ENCODE data around the gene LTBP3. TPM values are rescaled to one million over a fixed set of nuclear protein-coding genes. Genes with fewer than 3 reads are reported as not detected.

Gene LTBP3
- total RNA-seq, 1 donor from 2014 or later: 86.4 TPM

DNA sequence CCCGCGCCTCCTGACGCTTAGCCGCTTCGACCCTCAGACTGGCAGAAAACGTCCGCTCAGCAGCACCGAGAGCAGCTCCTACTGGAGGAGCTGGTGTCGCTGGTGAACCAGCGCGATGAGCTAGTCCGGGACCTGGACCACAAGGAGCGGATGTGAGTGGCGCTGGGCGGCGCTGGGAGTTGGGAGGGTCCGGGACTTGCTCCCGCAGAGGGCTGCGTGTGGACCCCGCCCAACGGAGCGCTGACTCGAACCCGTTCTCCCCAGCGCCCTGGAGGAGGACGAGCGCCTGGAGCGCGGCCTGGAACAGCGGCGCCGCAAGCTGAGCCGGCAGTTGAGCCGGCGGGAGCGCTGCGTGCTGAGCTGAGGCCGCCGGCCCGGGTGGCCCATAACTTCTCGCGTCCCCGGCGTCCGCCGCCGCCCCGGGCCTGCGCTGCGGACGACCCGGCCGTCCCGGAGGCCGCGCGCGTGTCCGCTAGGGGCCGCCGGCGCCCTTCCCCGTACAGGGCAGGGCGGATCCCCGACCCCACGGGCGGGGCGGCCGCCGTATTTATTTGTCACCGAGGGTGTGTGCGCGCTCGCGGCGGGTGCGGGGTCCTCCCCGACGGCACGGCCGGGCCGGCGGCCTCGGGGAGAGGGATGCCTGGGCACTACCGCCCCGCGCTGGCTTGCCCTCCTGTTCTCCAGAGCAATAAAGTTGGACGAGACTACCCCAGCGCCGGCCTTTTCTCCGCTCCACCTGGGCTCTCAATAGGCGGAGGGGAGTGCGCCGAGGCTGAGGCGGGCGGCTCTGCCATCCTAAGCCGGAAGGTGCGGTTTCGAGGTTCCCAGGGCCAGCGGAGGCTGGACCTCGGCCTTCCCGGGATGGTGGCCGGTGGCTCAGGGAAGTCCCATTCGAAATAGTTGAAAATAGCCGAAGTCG, 34.0 kb upstream of the LTBP3 start:
- no peaks in the 10 kb centered on the region for H3K27me3 Mint-ChIP-seq (ENCODE audit: low read depth)
- no peak for DNase-seq (ENCODE audit: low spot score)
- no peaks in the 10 kb centered on the region for H3K9me3 Mint-ChIP-seq
- H3K36me3 Mint-ChIP-seq (ENCODE audit: low read depth): peaks cover 47% of the 10 kb centered on the region
- intact Hi-C loops (cut with micrococcal nuclease): no loop called here
- H3K27ac Mint-ChIP-seq: no peak overlapping the region
- peaks cover 34% of the 10 kb centered on the region for H3K4me1 Mint-ChIP-seq (ENCODE audit: low read depth)
- no peak overlapping the region for H3K4me3 Mint-ChIP-seq (ENCODE audit: low read depth)

GRCh38 chr11:65590240-65590738, 32.1 kb upstream of the LTBP3 start:
- DNase-seq (ENCODE audit: low spot score): no peak
- intact Hi-C loops (cut with micrococcal nuclease): no loop called here
- H3K9me3 Mint-ChIP-seq: no peaks in the 10 kb centered on the region
- H3K36me3 Mint-ChIP-seq (ENCODE audit: low read depth): peaks cover 54% of the 10 kb centered on the region
- H3K27ac Mint-ChIP-seq: peak overlapping the region; percentile 35
- H3K4me1 Mint-ChIP-seq (ENCODE audit: low read depth): peaks cover 38% of the 10 kb centered on the region
- H3K27me3 Mint-ChIP-seq (ENCODE audit: low read depth): no peaks in the 10 kb centered on the region
- H3K4me3 Mint-ChIP-seq (ENCODE audit: low read depth): no peak overlapping the region

DNA sequence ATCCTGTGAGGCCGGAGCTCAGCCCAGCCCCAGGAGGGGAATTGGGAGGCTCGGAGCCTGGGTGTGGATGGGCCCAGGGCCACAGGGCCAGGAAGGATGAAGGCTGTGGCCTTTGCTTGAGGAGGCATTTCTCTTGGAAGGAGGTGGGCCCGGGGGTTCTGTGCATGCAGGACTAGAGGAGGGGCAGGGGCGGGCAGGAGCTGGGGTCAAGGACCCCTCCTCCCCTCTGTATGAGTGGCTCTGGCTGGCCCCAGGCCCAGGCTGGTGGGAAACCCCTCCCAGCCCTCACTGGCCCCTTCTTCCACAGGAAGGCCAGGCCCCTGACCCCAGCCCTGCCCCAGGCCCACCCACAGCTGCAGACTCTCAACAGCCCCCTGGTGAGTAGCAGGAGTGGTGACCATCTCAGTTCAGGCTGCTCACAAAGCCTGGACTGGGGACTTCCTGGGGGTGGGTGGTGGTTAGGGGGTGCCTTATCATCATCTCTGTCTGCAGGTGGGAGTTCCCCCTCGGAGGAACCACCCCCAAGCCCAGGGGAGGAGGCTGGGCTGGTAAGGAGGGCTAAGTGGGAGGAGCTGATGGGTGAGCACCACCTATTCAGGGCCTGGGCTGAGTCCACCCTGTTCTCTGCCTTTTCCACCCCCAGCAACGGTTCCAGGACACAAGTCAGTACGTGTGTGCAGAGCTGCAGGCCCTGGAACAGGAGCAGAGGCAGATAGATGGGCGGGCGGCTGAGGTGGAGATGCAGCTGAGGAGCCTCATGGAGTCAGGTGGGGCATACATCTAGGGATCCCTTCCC, 31.5 kb upstream of the LTBP3 start:
- DNase-seq (ENCODE audit: low spot score): no peak
- H3K27me3 Mint-ChIP-seq (ENCODE audit: low read depth): no peaks in the 10 kb centered on the region
- H3K4me1 Mint-ChIP-seq (ENCODE audit: low read depth): peaks cover 34% of the 10 kb centered on the region
- peaks cover 55% of the 10 kb centered on the region for H3K36me3 Mint-ChIP-seq (ENCODE audit: low read depth)
- intact Hi-C loops (cut with micrococcal nuclease): loop anchor here (2.0 kb wide), 2 partner anchors 25 to 49 kb away; partner anchors contain the start of genes MAP3K11 and PCNX3
- H3K9me3 Mint-ChIP-seq: no peaks in the 10 kb centered on the region
- H3K4me3 Mint-ChIP-seq (ENCODE audit: low read depth): no peak overlapping the region
- peak overlapping the region; percentile 93 for H3K27ac Mint-ChIP-seq

DNA sequence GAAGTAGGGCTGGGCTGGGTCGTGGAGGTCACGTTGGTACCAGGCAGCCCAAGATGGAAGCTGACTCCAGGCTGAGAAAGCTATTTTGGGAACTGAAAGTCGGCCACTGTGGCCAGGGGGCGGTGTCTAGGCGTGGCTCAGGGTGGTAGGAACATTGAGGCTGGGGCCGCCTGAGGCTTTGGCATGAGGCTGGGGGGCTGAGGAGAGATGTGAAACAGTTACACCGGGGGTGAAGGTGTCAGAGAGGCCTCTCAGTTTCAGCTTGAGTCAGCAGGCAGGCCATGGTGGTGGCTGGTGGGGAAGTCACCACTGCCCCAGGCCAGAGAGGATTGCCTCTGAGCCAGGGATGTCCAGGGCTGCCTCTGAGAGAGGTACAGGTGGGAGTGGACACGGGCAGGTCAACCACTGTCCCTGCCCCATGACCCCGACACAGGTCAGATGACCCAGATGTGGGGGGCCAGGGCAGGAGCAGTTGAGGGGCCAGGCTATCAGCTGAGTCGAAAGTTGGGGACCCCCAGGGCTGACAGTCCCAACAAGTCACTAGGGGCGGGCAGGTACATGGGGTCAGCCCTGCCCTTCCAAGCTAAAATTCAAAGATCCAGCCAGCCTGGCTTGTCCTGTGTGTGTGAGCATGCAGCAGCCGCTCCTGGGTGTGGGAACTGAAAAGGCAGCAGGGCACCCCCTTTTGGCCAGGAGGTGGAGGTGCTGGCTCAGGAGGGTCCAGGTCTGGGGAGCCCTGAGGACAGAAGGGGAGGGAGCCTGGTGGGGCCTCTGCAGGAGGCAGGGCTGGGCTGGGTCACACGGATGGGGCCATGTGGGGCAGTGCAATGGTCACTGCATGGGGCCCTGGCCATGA, 30.3 kb upstream of the LTBP3 start:
- peak overlapping the region; percentile 93 for H3K27ac Mint-ChIP-seq
- no peaks in the 10 kb centered on the region for H3K9me3 Mint-ChIP-seq
- H3K4me1 Mint-ChIP-seq (ENCODE audit: low read depth): peaks cover 37% of the 10 kb centered on the region
- H3K36me3 Mint-ChIP-seq (ENCODE audit: low read depth): peaks cover 56% of the 10 kb centered on the region
- intact Hi-C loops (cut with micrococcal nuclease): loop anchor here (1.0 to 2.0 kb wide), 3 partner anchors 14 to 48 kb away; partner anchors contain the start of genes MAP3K11 and PCNX3
- H3K27me3 Mint-ChIP-seq (ENCODE audit: low read depth): no peaks in the 10 kb centered on the region
- peak overlapping the region; percentile 69 for H3K4me3 Mint-ChIP-seq (ENCODE audit: low read depth)
- peak; percentile 70 for DNase-seq (ENCODE audit: low spot score)

DNA sequence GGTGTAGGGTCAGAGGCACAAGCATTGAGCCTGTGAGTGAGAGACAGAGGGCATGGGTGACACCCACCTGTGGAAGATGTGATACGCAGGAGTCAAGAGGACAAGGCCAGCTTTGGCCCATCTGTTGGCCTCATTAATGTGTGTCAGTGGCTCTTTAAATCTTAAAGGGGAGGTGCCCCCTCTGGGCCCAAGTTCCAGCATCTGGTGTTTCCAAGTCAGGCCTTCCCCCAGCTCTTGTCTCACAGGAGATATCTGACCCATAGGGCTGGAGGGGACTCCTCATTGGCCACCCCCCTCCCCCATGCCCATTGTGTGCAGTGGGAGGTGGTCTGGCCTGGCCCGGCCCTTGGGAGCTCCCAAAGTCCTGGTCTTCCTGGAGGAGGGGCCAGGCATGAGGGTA, 28.5 kb upstream of the LTBP3 start:
- Mint-ChIP-seq H3K27ac (peak overlapping the region; percentile 25), H3K9me3 (no peaks in the 10 kb centered on the region), H3K36me3 (ENCODE audit: low read depth) (peaks cover 70% of the 10 kb centered on the region)

GRCh38 chr11:65586247-65586630, 28.1 kb upstream of the LTBP3 start:
- no peak for DNase-seq (ENCODE audit: low spot score)
- intact Hi-C loops (cut with micrococcal nuclease): no loop called here
- H3K4me1 Mint-ChIP-seq (ENCODE audit: low read depth): peaks cover 37% of the 10 kb centered on the region
- no peaks in the 10 kb centered on the region for H3K27me3 Mint-ChIP-seq (ENCODE audit: low read depth)
- H3K9me3 Mint-ChIP-seq: no peaks in the 10 kb centered on the region
- H3K4me3 Mint-ChIP-seq (ENCODE audit: low read depth): peak overlapping the region; percentile 17
- H3K27ac Mint-ChIP-seq: peak overlapping the region; percentile 55
- H3K36me3 Mint-ChIP-seq (ENCODE audit: low read depth): peaks cover 72% of the 10 kb centered on the region

More for the DNA sequence above, 28.5 kb upstream of the LTBP3 start:
- peaks cover 37% of the 10 kb centered on the region for H3K4me1 Mint-ChIP-seq (ENCODE audit: low read depth)
- H3K4me3 Mint-ChIP-seq (ENCODE audit: low read depth): peak overlapping the region; percentile 17
- H3K27me3 Mint-ChIP-seq (ENCODE audit: low read depth): no peaks in the 10 kb centered on the region
- intact Hi-C loops (cut with micrococcal nuclease): no loop called here
- DNase-seq (ENCODE audit: low spot score): no peak

DNA sequence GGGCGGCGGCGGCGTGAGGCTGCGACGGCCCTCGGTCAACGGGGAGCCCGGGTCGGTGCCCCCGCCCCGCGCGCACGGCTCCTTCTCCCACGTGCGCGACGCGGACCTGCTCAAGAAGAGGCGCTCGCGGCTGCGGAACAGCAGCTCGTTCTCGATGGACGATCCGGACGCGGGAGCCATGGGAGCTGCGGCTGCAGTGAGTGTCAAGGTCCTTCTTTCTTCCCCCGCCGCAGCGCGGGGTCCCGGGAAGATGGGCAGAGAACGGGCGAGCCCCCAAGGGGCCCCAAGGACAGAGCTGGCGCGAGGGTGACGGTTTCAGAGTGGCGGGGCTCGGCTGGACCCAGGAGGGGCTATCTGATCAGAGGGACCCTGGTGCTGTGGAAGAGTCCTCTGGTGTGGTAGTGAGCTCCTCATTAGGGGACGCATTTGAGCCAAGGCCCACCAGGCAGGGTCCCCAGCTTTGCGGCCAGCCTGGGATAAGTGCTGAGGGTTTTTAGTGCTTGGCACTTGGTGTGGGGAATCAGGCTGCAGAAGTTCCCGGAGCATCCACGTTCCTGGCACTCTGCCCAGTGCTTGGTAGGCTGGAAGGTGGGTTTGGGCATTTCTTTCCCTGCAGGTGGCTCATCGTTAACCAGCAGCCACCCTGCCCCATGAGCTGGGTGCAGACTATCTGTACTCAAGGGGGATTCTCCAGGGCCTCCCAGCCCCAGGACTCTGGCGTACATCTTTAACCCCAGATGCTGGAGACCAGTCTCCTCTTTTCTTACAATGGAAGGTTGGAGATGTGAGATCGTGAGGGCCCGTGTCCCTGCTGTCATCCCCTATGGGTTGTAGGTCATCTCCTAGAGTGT, 27.5 kb upstream of the LTBP3 start:
- H3K27me3 Mint-ChIP-seq (ENCODE audit: low read depth): no peaks in the 10 kb centered on the region
- intact Hi-C loops (cut with micrococcal nuclease): no loop called here
- H3K4me1 Mint-ChIP-seq (ENCODE audit: low read depth): peaks cover 36% of the 10 kb centered on the region
- peak overlapping the region; percentile 55 for H3K27ac Mint-ChIP-seq
- no peak overlapping the region for H3K4me3 Mint-ChIP-seq (ENCODE audit: low read depth)
- DNase-seq (ENCODE audit: low spot score): no peak
- H3K9me3 Mint-ChIP-seq: no peaks in the 10 kb centered on the region
- H3K36me3 Mint-ChIP-seq (ENCODE audit: low read depth): peaks cover 76% of the 10 kb centered on the region

DNA sequence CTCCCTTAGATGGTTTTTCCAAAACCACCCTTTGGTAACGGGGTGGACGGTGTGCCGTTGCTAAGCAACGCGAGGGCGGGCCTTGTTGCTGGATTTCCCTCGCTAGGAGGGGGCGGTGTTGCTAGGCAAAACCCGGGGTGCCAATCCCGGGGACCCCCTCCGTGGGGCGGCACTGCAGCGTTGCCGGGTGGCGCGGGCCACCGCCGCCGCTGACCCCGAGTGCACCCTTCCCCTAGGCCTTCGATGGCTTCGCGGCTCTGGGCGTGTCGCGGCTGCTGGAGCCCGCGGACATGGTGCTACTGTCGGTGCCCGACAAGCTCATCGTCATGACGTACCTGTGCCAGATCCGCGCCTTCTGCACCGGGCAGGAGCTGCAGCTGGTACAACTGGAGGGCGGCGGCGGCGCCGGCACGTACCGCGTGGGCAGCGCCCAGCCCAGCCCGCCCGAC, 26.6 kb upstream of the LTBP3 start:
- Mint-ChIP-seq H3K9me3 (no peaks in the 10 kb centered on the region), H3K27ac (no peak overlapping the region), H3K27me3 (ENCODE audit: low read depth) (no peaks in the 10 kb centered on the region), H3K36me3 (ENCODE audit: low read depth) (peaks cover 77% of the 10 kb centered on the region), H3K4me3 (ENCODE audit: low read depth) (no peak overlapping the region), H3K4me1 (ENCODE audit: low read depth) (peaks cover 35% of the 10 kb centered on the region)
- no peak for DNase-seq (ENCODE audit: low spot score)
- intact Hi-C loops (cut with micrococcal nuclease): no loop called here

- no peaks in the 10 kb centered on the region for H3K9me3 Mint-ChIP-seq
- no peaks in the 10 kb centered on the region for H3K27me3 Mint-ChIP-seq (ENCODE audit: low read depth)
- peaks cover 33% of the 10 kb centered on the region for H3K4me1 Mint-ChIP-seq (ENCODE audit: low read depth)
- H3K4me3 Mint-ChIP-seq (ENCODE audit: low read depth): no peak overlapping the region
- no peak overlapping the region for H3K27ac Mint-ChIP-seq
- peaks cover 81% of the 10 kb centered on the region for H3K36me3 Mint-ChIP-seq (ENCODE audit: low read depth)
- no peak for DNase-seq (ENCODE audit: low spot score)
- intact Hi-C loops (cut with micrococcal nuclease): no loop called here
Measured at GRCh38 chr11:65584106-65584505, 25.9 kb upstream of the LTBP3 start.

- Mint-ChIP-seq H3K27ac (no peak overlapping the region), H3K4me3 (ENCODE audit: low read depth) (no peak overlapping the region), H3K27me3 (ENCODE audit: low read depth) (no peaks in the 10 kb centered on the region), H3K4me1 (ENCODE audit: low read depth) (peaks cover 29% of the 10 kb centered on the region), H3K36me3 (ENCODE audit: low read depth) (peaks cover 81% of the 10 kb centered on the region), H3K9me3 (no peaks in the 10 kb centered on the region)
- intact Hi-C loops (cut with micrococcal nuclease): no loop called here
- DNase-seq (ENCODE audit: low spot score): no peak
Measured at GRCh38 chr11:65583589-65583988, 25.4 kb upstream of the LTBP3 start.

- Mint-ChIP-seq H3K36me3 (ENCODE audit: low read depth) (peaks cover 73% of the 10 kb centered on the region), H3K27me3 (ENCODE audit: low read depth) (no peaks in the 10 kb centered on the region), H3K27ac (peak overlapping the region; percentile 52), H3K9me3 (no peaks in the 10 kb centered on the region), H3K4me1 (ENCODE audit: low read depth) (peaks cover 27% of the 10 kb centered on the region), H3K4me3 (ENCODE audit: low read depth) (no peak overlapping the region)
- DNase-seq (ENCODE audit: low spot score): no peak
- intact Hi-C loops (cut with micrococcal nuclease): no loop called here
Measured at GRCh38 chr11:65581928-65582327, 23.8 kb upstream of the LTBP3 start.

Measured in activated T-helper 2 cell treated with anti-CD3 and anti-CD28 coated beads, Interferon-gamma antibody, Interleukin-2, Interleukin-4, amounts not matched to agents 10 μg/mL and 5 μg/mL and 100 μg/mL, durations not matched to agents 14 hours and 24 hours and 36 hours (primary cell).